HG03025 (cell line): Measurements from ENCODE around the gene TCF15.
"Not testable (repeated sequence)": the region's sequence is repeated elsewhere in the genome, so short reads cannot be mapped to it uniquely, and the experiment has no call there.

Experiments used
- ATAC-seq: cut with Tn5 transposase; IDR thresholded peaks from one replicate; pipeline ENCODE4 v1.9.1; 2021; ENCODE audit warnings: mild to moderate bottlenecking, moderate library complexity; ENCODE audit not compliant: unreplicated experiment, low FRiP score

Gene TCF15

DNA sequence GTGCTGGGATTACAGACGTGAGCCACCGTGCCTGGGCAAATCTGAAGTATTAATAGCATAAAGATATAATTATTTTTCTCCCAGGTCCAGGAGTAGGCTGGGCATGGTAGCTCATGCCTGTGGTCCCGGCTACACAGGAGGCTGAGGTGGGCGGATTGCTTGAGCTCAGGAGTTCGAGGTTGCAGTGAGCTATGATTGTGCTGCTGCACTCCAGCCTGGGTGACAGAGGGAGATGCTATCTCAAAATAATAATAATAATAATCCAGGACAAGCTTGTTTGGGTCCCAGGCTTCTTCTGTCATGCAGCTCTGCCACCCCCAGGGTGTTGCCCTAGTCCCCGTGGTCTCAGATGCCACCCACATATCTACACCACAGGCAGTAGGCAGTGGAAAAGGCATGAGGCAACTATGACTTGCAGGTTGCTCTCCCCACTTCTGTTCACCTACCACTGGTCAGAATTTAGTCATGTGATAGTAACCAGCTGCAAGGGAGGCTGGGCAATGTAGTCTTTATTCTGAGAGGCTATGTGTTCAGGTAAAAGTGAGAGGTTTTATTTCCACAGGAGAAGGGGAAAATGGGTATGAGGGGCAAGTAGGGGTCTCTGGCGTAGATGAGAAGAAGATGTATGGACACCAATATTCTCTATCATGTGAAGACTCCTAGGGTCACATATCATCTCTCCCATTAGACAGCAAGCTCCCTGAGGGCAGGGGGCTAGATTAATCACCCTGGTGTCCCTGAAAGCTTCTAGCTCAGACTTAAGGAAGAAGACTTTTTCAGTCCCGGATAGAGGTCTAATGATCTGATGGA lies 25.7 kb downstream of the TCF15 start:
- no peak for ATAC-seq

DNA sequence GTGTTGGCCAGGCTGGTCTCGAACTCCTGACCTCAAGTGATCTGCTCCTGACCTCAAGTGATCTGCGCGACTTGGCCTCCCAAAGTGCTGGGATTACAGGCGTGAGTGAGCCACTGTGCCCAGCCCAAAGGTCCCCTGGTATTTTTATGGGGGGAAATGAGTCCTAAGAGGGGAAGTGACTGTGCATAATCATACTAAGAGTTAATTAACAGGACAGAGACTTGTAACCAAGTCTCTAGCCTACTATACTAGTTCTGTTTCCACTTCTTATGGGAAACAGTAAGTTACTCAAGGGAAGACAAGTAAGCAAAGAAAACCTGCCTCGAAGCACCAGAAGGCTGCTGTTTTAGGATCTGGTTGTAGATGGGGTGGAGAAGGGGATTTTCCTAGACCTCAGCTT lies 27.9 kb downstream of the TCF15 start:
- no peak for ATAC-seq

DNA sequence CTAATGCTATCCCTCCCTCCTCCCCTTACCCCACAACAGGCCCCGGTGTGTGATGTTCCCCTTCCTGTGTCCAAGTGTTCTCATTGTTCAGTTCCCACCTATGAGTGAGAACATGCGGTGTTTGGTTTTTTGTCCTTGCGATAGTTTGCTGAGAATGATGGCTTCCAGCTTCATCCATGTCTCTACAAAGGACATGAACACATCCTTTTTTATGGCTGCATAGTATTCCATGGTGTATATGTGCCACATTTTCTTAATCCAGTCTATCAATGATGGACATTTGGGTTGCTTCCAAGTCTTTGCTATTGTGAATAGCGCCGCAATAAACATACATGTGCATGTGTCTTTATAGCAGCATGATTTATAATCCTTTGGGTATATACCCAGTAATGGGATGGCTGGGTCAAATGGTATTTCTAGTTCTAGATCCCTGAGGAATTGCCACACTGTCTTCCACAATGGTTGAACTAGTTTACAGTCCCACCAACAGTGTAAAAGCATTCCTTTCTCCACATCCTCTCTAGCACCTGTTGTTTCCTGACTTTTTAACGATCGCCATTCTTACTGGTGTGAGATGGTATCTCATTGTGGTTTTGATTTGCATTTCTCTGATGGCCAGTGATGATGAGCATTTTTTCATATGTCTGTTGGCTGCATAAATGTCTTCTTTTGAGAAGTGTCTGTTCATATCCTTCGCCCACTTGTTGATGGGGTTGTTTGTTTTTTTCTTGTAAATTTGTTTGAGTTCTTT lies 31.0 kb downstream of the TCF15 start:
- ATAC-seq: not testable (repeated sequence)

DNA sequence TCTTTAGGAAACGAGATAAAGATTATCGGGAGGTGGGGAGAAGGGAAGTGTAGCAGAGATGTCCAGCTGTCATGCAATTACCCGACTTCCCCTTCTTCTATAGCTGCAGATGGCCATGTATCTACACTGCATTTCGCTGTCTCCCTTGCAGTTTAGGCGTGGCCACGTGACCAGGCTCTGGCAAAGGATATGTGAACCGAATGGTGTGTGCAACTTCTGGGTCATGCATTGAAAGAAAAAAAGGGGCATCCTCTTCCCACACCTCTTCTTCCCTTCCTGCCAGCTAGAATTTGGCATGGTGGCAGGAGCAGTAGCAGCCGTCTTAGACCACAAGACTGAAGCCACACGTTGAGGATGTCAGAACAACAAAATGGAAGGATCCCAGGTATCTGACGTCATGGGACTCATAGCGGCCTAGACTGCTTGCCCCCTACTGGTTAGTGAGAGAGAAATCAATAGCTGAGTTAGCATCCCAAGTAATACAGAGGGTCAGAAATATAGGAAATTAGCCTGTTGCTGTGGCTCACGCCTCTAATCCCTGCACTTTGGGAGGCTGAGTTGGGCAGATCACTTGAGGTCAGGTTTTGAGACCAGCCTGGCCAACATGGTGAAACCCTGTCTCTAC lies 32.8 kb downstream of the TCF15 start:
- no peak for ATAC-seq

DNA sequence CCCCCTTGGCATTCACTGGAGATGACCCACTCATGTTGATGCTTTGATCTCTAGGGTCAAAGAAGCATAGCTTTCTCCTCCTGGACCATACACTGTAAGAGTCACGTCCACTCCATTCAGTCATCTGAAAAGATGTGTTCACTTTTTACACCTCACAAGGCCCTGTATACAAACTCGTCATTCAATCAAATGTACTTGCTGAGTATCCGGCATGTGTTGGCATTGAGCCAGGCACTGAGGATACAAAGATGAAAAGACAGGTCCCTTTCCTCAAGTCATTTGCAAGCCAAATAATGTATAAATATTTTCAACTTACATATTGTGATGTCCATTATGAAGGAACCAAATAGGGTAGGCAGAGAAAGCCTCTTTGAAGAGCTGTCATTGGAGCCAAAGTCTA lies 34.0 kb downstream of the TCF15 start:
- no peak for ATAC-seq

DNA sequence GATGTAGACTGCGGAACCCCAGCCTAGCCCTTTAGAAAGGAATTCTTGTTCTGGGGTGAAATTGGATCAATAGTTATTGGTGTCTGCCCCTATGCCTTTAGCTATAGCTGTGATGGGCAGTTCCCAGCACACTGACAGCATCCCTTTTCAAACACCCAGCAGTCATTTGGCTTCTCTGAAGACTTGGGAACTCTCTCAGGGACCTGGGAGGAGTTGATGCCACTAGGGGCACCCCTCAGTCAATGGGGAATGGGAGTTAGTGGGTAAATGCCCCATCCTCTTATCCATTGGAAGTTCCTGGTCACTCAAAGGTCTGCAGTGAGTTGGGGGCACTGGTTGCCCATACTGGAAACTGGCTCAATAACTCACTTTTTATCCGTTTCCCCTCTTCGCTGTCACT lies 34.9 kb downstream of the TCF15 start:
- ATAC-seq: no peak

DNA sequence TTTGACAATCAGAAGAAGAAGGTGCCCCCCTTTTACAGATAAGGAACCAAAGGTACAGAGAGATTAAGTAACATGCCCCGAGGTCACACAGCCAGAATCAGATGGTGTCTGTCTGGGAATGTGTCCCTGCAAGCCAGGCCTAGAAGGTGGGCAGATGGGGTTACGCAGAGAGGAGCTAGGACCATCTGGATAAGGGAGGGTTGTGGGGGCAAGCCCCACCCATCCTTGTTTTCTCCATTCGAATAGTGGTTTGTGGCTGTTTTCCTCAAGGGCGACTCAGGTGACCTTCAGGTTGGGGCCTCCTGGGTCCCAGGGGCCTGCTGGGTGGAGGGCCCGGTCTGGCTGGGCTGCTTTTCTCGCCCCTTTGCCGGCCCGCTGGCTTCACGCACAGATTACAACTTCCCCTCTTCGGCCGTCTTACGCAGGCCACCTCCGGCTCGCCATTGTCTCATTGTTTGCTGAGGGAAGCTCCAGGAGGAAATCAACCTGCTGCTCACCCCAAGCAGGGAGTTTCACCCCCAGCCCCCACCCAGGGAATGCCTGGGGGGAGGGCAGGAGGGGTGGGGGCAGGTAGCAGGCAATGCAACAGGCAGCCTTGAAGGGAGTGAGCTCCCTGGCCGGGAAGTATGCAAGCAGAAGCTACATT lies 35.7 kb downstream of the TCF15 start:
- ATAC-seq: no peak

DNA sequence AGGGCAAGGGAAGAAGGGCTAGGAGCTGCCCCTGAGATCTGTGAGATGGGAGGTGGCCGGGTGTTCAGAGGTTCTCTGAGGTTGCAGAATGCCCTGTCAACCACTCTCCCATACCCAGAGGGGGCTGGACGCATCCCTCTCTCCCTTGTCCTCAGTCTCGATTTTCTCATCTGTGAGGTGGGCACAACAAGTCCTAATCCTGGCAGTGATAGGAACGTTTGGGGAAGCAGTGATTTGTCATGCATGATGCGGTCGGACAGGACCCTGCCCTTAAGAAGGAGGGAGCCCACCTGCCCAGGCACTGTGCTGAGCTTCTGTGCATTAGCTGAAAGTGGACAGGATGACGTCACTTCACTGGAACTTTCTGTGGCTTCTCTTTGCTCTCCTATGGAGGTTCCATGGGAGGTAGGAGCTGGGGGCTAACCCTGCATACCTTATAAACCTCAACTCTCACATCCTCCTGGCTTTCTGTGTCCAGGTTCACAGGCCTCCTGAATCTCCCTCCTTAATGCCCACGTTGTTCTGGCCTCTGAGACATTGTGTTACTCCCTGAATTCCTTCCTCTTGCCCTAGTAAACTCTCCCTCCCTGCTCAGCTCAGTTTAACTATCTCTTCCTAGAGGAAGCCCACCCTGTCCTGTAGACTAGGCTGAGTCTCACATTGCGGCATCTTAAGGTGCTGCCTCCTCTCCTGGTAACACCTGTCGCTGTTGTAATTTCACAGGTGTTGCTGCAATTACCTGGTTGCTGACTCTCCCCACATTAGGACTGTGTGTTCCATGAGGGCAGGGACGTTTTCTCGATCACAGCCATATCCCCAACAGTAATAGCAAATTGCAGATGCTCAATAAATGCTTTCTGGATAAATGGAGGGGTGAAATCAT lies 36.5 kb downstream of the TCF15 start:
- no peak for ATAC-seq

DNA sequence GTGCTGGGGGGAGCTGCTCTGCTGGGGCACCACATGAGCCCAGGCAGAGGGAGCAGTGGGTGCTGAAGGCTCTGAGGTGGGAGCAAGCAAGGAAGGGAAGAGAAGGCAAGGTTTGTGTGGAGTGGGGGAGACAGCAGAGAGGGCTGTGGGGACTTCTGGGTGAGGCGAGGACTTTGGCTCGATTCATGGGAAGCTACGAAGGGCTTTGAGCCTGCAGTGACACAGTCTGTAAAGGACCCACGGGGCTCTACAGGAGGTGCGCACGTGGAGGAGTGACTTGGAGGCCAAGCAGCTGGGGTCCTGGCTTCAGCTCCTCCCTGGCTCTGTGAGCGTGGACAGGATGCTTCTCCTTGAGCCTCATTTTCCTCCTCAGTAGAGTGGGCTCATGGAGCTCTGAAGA lies 37.4 kb downstream of the TCF15 start:
- no peak for ATAC-seq

DNA sequence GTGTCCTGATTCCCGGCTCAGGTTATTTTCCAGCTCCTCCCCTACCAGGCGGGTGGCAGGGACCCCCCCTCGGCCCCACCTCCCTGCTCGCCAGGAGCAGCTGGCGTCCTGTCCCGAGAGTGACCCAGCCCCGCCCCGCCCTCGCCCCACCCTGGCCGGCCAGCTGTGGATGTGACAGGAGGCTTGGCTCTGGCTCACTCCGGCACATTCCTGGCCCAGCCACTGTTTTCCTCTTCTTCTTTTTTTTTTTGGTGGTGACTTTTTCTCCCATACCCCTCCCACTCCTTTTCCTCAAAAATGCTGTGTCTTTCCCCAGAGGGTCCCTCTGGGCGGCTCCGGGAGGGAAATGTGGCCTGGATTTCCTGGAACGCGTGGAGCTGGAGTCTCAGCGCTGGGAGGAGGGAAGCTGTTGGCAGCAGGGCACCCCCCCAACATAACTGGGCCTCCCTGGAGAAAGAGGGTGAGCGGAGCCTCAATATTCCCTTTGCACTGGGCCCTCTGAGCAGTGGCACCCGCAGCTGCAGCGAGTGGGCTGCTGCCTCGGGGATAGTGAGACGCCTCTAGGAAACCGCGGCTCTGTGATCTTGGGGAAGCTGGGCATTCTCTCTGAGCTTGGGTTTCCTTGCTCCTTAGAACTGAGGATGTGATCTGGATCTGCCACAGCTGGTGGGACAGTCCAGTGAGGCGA lies 38.2 kb downstream of the TCF15 start:
- no peak for ATAC-seq

DNA sequence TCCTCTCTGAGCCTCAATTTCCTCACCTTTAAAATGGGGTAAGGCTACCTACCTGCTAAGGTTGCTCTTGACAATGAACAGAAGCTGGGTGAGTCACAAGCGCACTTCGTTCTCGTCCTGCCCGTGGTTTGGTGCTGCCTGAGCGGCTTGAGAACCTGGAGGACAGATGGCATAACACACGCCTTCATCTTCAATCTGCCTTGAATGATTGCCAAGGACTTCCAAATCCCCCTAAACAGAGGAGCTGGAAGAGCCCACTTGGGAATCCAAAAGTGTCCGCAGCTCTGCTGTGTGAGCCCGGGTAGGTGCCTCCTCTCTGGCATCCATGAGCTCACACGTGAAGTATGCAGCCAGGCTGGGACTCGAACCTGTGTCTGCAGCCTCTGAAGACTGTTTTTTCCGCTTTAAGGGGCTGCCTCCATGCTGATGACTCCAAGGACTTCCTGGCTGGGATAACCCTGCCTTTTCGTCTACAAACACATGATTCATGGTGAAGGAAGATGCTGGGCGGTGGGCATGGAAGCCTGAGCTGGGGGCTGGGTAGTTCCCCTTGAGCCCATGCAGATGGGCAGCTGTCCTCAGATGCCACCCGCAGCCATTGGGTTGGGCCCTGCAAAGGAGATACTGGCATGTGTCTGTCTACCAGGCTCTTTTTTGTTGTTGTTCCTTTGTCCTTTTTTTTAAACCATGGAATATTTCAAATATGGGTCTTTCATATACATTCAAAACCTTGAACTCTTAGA lies 41.3 kb downstream of the TCF15 start:
- ATAC-seq: no peak

DNA sequence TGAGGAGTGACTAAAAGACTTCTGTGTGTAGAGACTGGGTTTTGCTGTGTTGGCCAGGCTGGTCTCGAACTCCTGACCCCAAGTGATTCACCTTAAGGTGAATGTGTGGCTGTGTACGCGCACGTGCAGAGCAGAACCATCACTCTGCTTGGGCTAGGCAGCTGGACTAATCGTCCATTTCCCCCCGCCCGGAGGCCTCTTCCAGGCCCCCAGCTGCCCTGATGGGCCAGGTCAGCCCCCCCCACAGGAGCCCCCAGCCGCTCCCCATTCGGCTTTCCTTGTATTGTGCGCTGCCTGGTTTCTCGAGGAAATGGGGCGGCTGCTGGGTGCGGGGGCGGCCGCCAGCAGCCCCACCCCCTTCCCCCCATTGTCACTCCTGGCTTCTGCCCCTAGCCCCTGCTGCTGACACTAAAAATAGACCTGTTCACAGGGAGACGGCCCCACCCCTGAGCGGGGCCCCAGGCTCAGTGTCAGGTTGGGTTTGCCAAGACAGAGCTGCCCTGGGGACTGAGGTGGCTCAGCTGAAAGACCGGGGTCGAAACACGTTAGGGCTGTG lies 41.9 kb downstream of the TCF15 start:
- no peak for ATAC-seq

DNA sequence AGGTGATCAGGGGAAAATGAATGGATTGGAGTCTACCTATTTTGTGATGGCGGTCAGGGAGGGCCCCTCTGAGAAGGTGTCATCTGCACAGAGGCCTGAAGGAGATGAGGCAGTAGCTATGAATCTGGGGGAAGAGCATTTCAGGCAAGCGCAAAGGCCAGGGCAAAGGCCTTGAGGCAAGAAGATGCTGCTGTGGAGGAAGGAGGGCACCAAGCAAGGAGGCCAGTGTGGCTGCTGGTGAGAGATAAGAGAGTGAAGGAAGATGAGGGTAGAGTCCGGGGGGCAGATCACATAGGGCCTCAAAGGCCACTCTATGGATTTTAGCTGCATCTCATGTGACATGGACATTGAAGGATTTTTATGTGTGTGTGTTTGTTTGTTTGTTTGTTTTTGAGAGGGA lies 45.9 kb downstream of the TCF15 start:
- ATAC-seq: no peak

DNA sequence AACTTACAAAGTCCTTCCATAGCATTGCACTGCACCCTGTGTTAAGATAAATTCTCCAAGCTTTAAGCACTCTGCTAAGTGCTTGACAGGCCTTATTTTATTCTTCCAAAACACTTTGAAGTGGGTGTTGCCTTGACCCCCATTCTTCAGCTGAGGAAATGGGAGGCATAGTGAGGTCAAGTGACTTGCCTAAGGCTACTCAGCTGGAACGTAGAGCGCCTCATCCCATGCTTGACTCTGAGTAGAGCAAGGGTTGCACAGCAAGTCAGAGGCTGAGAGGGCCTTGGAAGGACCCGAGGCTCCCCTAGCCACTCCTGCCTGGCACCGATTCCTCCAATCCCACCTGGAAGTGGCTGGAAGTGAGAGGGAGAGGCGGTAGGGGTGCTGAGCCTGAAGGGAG lies 46.9 kb downstream of the TCF15 start:
- no peak for ATAC-seq

DNA sequence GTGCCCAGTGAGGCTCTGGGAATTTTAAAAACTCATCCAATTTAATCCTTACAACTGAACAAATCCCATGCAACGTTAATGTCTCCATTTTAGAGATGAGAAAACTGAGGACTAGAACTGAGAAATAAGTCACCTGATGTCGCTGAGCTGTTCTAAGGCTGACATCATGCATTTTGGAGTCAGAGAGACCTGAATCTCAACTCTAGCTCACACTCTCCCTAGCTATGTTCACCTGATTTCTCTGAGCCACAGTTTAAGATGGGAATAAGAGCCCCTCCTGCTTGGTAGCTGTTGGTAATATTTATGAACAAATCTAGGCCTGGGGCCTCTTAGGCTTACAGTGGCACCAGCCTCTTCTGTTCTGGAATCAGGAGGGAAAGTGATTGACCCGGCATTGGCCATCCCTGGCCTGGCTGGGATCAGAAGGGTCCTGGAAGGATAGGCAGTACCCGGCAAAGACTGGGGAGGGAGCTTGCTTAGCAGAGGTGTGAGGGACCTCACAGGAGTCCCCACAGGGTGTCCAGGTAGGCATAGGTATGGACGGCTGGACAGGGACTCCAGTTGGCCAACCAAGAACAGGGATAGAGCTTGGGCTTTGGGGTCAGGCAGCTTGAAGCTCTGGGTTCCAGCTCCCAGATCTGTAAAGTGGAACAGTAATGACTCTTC lies 47.7 kb downstream of the TCF15 start:
- ATAC-seq: no peak

DNA sequence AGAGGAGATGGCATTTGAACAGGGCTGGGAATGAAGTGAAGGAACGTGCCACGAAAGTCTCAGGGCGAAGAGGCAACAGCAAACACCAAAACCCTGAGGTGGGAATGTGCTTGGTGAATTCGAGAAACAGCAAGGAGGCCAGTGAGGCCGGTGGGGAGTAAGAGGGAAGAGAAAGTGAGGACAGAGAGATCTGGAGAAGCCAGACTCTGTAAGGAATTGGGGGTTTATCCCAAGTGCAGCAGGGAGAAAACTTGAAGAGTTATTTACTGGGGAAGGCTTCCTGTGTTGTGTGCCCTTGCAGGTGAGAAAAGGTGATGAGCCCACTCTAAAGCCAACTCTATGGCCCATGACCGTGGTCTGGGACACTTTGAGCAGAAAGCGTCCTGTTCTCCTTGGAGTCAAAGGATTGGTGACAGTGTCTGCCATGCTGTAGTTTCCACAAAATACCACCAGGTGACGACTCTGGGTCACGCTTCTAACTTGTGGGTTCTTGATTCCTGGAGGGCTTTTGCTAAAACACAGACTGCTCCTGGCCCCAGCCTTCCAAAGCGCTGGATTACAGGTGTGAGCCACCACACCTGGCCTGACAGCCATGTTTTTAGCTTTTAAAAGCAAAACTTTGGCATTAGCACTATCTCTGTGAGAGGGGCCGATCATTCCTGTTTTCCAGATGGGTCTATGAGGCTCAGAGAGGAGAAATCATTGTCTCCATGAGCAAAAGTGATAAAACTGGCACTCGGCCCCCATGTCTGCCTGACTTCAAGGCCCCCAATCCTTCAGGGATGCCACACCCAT lies 48.5 kb downstream of the TCF15 start:
- no peak for ATAC-seq

DNA sequence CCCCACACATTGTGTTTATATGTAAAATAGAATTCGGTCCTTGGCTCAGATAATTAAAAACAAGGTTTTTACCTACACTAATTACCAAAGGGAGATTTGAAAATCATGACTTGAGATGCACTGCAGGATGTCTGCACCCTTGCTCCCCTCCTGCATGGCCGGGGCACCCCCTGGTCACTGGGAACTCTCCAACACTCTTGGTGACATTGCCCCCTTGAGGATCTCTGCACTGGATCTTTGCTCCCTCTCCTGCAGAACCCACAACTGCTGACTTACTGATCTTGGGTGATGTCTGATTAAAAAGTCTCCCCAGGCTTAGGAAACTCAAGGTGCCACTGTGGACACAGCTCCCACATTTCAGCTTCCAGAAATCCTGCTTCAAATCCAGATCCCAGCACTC lies 49.4 kb downstream of the TCF15 start:
- no peak for ATAC-seq
